NCI-H1105 treated with DMSO at 0.1 percent for 48 hours (cell line): ENCODE results near the gene RBBP4.

Experiments used
- DNase-seq: peaks from one replicate; lab custom pipeline; 2025; lab: John Stamatoyannopoulos, UW

Gene RBBP4

GRCh38 chr1:32719681-32720275, 68.8 kb downstream of the RBBP4 start:
- no peak for DNase-seq

GRCh38 chr1:32724678-32725614, 73.9 kb downstream of the RBBP4 start:
- DNase-seq = no peak

GRCh38 chr1:32725615-32725982, 74.6 kb downstream of the RBBP4 start:
- DNase-seq = no peak

GRCh38 chr1:32727876-32728275, 76.9 kb downstream of the RBBP4 start:
- DNase-seq = no peak

GRCh38 chr1:32728413-32729077, 77.5 kb downstream of the RBBP4 start:
- no peak for DNase-seq

GRCh38 chr1:32729254-32730046, 78.4 kb downstream of the RBBP4 start:
- no peak for DNase-seq

GRCh38 chr1:32733582-32734321, 82.7 kb downstream of the RBBP4 start:
- no peak for DNase-seq
